ENCODE measurements around the gene BTBD9. TPM values are rescaled to one million over a fixed set of nuclear protein-coding genes. Genes with fewer than 3 reads are reported as not detected.

The BTBD9 gene
- total RNA-seq, 4 donors from 2014 or later: 5.5 to 14.1 (median 6.3) TPM

DNA sequence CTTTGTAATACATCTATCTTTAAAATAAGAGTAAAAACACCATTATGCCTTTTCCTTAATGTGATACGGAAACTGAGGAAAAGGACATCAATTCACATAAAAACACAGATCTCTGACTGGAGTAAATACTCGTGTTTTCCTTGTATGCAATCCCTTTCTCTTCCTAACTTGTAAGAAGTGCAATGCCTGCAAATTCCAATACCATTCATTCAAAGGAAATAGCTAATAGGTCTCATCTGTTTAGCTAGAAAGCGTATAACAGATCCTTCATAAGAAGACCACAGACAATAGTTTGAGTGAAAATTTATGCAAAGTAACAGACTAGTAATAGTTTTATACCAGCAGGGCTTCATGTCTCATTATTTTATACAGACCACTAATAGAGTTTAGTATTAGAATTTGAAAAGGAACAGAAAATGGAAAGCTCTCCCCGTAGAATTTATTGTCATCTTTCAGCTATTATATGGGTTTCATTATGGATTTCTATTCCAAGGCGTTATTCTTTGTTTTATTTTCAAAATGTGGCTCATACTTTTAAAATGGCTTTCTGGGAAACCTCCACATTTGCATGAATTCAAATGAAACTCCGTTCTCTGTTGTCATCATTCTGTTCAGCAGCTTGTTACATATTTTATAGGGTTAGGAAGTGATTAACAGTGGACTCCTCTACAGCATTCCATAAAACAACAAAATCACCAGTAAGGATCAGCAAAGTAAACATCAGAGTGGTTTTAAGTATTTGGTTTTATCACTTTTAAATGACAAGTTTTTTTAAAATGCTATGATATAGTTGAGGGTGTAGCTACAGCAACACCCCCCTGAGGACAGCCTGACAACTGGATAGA, 186.7 kb downstream of the BTBD9 start:
- no peaks in the 10 kb centered on the region for H3K27me3 ChIP-seq
- no peaks in the 10 kb centered on the region for H3K36me3 ChIP-seq
- no peak overlapping the region for H3K27ac ChIP-seq
- ATAC-seq (no peak), DNase-seq (no peak)
- intact Hi-C loops (cut with DNase I; ENCODE audit: low total_unique reads): no loop called here
- H3K4me1 ChIP-seq: no peaks in the 10 kb centered on the region
- H3K9me3 ChIP-seq: no peaks in the 10 kb centered on the region
- TF ChIP-seq CTCF (IDR thresholded peaks at IDR 0.05 in 4 of 5, conservative IDR thresholded peaks at IDR 0.05 in 1 of 5) (no peak), POLR2A (IDR thresholded peaks at IDR 0.05) (no peak)
- in situ Hi-C loops (cut with MboI; ENCODE audit: low sequenced_read_pairs in 4 of 4): no loop called here
- no peak overlapping the region for H3K4me3 ChIP-seq

- DNase-seq (no peak), ATAC-seq (no peak)
- in situ Hi-C loops (cut with MboI; ENCODE audit: low sequenced_read_pairs in 4 of 4) (no loop called here), intact Hi-C loops (cut with DNase I; ENCODE audit: low total_unique reads) (no loop called here)
- H3K27ac ChIP-seq: no peak overlapping the region
- peaks cover 0 to 5% of the 10 kb centered on the region in 2 donors for H3K4me1 ChIP-seq
- TF ChIP-seq POLR2A (IDR thresholded peaks at IDR 0.05) (no peak), CTCF (IDR thresholded peaks at IDR 0.05 in 4 of 5, conservative IDR thresholded peaks at IDR 0.05 in 1 of 5) (no peak)
- H3K9me3 ChIP-seq: no peaks in the 10 kb centered on the region
- H3K4me3 ChIP-seq: no peak overlapping the region
- no peaks in the 10 kb centered on the region for H3K27me3 ChIP-seq
- no peaks in the 10 kb centered on the region for H3K36me3 ChIP-seq
Observed at GRCh38 chr6:38450717-38451116, 189.0 kb downstream of the BTBD9 start.

DNA sequence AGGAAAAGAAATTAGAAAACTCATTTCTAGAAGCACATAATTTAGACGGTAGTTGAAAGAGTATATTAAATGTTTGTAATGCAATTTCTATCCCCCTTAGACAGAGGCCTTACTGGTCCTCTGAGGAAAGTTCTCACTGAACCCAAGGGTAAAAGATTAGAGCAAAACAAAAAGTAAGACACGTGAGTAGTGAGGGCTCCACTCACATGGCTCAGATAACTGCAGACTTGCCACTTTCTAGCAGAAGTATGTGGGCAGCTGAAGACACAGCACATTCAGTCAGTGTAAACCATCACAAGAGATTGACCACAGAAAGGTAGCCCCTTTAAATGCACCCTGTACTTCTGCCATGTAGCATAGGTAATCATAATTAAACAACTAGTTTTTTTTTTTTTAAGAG, 193.8 kb downstream of the BTBD9 start:
- TF ChIP-seq CTCF (IDR thresholded peaks at IDR 0.05 in 4 of 5, conservative IDR thresholded peaks at IDR 0.05 in 1 of 5) (no peak), POLR2A (IDR thresholded peaks at IDR 0.05) (no peak)
- Histone ChIP-seq H3K4me3 (no peak overlapping the region), H3K36me3 (no peaks in the 10 kb centered on the region), H3K27ac (no peak overlapping the region), H3K9me3 (no peaks in the 10 kb centered on the region), H3K27me3 (no peaks in the 10 kb centered on the region), H3K4me1 (peaks cover 0 to 9% of the 10 kb centered on the region in 2 donors)
- no peak for DNase-seq
- intact Hi-C loops (cut with DNase I; ENCODE audit: low total_unique reads): no loop called here
- in situ Hi-C loops (cut with MboI; ENCODE audit: low sequenced_read_pairs in 4 of 4): no loop called here
- no peak for ATAC-seq

GRCh38 chr6:38445336-38445735, 194.4 kb downstream of the BTBD9 start:
- H3K27ac ChIP-seq: no peak overlapping the region
- peaks cover 0 to 9% of the 10 kb centered on the region in 2 donors for H3K4me1 ChIP-seq
- DNase-seq (no peak), ATAC-seq (no peak)
- in situ Hi-C loops (cut with MboI; ENCODE audit: low sequenced_read_pairs in 4 of 4): no loop called here
- intact Hi-C loops (cut with DNase I; ENCODE audit: low total_unique reads): no loop called here
- no peaks in the 10 kb centered on the region for H3K9me3 ChIP-seq
- no peaks in the 10 kb centered on the region for H3K27me3 ChIP-seq
- TF ChIP-seq CTCF (IDR thresholded peaks at IDR 0.05 in 4 of 5, conservative IDR thresholded peaks at IDR 0.05 in 1 of 5) (no peak), POLR2A (IDR thresholded peaks at IDR 0.05) (no peak)
- H3K36me3 ChIP-seq: no peaks in the 10 kb centered on the region
- H3K4me3 ChIP-seq: no peak overlapping the region
